GOT3 (cell line): ENCODE results near the gene GABBR1.

Source experiments
- DNase-seq: peaks from one replicate; lab custom pipeline; 2025; ENCODE audit warnings: mixed read lengths; lab: John Stamatoyannopoulos, UW

Gene GABBR1

DNA sequence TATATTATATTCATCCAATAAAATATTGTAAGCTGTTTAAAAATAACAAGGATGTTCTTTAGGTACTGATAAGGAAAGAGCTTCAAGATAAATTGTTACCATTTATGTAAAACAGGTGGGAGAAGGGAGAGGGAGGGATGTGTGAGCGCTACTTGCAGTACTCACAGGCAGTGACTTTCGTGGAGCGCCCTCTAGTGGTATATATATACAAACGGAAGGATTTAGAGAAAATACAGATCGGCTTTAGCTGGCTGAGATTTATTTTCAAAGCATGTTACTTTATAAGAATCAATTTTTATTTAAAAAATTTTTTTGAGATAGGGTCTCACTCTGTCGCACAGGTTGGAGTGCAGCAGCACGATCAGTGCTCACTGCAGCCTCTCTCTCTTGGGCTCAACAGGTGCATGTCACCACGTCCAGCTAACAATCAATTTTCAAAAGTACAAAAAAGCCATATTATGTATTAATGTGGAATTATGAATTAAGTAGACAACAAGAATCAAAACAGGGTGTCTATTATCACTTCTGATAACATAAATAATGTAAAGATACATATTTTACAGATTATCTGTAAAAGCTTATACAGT is 20.6 kb upstream of the GABBR1 start:
- no peak for DNase-seq

DNA sequence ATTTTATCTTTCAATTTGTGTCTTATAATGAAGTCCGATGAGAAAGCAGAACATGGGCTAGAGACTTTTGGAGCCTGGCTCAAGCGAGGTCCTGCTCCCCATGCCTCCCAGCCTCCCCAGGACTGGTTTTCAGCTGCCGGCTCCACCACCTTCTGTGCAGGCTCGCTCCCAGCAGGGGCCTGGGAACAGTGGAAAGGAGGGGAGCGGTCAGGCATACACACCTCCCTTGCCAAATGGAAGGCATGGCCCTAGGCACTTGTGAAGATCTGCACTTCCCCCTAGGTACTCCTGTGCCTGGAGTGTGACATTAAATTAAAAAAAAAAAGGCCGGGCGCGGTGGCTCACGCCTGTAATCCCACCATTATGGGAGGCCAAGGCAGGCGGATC is 19.2 kb upstream of the GABBR1 start:
- DNase-seq, result no peak

DNA sequence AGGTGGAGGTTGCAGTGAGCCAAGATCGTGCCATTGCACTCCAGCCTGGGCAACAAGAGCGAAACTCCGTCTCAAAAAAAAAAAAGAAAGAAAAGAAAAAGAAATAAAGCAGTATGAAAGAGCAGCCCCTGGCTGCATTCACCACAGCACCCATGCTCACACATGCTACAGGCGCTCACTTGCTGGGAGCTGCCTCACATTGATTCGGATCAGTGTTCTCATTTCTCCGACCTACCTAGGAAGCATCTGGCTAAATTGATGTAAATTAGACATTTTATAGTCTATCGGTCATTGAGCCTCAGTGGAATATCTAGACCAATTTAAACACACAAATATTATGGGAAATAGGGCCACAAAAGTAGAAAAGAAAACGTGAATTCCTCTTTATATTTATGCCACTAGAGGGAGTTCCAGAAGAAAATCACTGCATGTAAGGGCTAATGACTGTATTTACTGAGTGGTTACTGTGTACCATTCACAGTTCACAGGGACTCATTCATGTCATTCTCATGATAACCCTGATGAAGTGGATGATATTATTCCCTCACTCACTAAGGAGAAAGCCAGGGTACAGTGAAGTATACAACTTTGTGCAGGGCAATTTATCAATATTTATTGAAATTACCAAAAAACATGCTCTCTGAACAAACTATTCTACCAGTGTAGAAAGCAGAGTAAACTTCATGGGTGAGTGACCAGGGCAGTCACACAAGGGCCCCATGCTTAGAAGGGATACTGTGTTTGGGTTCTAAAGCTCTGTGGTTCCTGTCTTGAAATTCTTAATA is 18.6 kb upstream of the GABBR1 start:
- DNase-seq, result no peak

DNA sequence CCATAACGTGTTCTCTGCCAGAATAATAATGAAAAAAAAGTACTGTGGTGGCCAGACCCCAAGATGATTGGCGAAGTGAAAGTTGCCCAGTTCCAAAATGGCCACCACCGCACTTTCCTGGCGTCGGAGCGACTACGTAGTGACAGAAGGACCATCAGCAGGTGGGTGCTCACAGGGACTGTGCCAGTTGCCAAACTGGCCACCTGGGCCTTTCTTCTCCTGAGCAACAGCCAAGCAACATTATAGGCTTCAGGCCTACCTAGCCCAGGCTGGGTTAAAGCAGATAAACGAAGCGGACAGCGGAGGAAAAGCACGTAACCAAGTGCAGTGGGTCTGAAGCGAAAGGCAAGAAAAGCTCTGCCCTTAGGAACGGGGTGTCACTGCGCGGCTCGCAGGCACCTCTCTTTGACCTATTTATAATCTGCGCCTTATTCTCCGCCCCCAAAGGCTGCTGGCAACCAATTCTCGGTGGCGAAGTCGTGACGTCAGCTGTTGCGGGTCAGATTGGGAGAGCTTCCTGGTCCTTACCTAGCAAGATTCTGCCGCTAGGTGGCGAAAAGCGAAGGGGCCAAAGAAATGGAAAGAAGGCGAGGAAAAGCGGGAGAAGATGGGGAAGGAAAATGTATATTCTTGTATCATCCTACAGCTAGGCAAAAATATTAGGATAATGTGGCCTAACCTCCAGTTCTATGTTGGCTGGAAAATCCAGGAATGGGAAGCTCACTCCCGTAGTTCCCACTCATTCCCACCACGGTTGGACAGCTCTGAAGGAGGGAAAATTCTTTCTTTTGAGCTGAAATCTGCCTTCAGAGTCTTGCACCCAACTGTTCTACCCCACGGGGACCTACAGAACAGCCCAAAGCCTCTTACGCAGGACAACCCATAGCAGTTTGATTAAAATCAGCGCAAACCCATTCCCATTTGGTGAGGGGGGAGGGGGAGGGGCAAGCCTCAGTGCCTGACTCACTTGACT is 17.0 kb upstream of the GABBR1 start:
- peak; percentile 81 for DNase-seq

DNA sequence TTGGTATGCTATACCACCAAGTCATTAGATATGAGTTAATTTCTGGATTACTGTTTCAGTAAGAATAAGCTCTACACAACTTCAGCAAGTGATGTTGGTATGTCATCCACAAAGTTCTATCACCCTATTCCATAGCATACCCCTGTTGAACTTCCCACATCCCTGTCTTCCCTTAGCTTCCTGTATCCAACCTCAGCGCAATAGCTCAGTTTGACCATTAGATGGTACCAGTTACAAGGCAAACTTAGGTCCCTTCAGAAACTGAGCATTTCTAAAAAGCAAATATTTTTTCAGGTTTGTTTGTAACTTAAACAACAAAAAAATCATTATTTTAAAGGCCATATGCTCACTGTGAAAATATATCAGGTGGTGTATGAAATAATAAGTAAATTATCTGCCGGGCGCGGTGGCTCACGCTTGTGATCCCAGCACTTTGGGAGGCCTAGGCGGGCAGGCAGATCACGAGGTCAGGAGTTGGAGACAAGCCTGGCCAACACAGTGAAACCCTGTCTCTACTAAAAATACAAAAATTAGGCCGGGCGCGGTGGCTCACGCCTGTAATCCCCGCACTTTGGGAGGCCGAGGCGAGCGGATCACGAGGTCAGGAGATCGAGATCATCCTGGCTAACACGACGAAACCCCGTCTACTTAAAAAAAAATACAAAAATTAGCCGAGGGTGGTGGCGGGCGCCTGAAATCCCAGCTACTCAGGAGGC is 15.1 kb upstream of the GABBR1 start:
- no peak for DNase-seq

DNA sequence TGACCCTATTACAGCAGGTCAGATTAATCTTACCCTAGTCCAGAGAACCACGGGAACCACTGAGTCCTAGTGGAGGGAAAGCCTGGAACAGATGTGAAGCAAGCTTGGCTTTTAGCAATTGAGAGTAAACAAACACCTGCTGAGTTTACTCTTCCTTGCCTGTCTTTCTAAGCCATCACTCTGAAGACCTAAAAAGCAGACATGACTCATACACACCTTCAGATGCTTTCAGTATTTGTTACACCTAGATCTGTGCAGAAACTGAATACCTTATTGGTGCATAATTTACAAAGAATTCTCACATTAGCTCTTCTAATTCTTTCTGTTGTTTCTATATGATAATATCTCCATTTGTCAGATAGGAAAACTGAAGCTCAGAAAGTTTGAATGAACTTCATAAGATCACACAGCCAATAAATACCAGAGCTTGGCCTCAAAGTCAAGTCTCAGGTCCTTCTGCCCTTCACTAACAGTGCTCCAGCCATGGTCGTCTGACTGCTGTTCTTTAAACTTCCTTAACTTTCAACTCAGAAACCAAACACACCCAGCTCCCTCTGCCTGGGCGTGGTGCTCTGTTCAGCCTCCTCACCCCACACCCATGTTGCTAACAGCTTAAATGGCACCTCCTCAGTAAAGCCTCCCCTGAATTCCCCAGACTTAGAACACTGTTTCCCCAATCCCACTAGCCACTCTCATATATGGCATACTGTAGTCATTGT is 8.6 kb upstream of the GABBR1 start:
- no peak for DNase-seq

DNA sequence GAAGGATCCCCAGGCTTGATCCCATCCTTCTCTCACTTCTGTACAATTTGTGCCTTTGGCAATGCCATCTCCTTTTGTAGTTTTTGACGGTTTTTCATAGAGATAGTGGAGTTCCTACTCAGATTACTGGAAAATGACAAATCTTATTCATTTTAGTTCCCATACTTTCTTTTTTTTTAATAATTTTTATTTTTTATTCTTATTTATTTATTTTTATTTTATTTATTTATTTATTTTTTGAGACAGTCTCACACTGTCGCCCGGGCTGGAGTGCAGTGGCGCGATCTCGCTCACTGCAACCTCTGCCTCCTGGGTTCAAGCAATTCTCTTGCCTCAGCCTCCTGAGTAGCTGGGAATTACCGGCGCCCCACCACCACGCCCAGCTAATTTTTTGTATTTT is 4.3 kb upstream of the GABBR1 start:
- no peak for DNase-seq

DNA sequence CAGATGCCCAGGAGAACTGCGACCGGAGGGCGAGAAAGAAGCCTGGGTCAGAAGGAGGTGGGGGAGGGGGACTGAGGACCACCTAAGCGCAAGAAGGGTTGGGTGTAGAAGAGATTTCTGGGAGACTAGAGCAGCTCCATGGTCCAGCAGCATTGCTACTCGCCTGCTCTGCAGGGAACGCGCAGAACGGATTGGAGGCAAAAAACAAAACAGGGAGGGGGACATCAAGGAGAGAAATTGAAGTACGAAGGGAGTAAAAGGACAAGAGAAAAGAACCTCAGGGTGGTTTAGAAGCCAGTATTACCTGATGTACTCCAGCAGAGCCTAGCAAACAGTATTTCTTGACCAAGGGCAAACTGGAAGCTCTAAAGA is 537 bp upstream of the GABBR1 start:
- DNase-seq, result no peak

DNA sequence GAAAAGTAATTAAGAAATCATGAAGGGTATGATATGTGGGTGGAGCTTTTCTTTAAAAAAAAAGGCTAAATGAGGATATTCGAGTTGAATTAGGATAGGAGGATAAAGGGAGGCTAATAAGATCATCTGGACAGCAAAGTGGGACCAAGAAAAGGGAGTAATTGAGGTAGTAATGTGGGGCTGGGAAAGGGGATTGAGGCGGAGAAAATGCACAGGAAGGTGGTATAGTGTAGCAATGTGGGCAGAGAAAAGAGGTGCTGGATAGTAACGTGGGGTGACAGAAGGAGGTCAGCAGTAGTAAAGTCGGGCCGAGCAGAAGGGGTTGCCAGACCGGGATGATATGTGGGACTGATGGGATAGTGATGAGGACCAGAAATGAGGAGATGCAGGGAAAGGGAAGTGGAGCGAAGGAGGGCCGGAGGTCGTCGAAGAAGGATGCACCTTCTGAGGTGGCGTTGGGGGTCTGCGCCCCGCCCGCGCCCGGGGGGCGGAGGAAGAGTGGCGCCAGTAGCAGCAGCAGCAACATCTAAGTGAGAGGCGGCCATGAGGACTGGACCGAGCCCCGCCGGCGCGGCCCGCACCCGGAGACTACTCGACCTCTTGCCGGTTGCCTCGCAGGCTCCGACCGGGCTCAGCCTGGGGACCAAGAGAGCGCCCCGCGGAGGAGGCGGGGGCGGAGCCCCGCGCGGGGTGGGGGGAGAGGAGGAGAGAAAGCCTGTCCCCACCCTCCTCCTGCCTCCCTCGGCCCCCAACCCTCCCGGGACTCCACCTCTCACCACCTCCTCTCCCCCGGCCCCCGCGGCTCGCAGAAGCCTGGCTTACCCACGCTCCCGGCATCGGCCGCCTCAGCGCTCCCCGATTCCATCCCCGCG is 887 bp downstream of the GABBR1 start:
- DNase-seq, result peak; percentile 6

DNA sequence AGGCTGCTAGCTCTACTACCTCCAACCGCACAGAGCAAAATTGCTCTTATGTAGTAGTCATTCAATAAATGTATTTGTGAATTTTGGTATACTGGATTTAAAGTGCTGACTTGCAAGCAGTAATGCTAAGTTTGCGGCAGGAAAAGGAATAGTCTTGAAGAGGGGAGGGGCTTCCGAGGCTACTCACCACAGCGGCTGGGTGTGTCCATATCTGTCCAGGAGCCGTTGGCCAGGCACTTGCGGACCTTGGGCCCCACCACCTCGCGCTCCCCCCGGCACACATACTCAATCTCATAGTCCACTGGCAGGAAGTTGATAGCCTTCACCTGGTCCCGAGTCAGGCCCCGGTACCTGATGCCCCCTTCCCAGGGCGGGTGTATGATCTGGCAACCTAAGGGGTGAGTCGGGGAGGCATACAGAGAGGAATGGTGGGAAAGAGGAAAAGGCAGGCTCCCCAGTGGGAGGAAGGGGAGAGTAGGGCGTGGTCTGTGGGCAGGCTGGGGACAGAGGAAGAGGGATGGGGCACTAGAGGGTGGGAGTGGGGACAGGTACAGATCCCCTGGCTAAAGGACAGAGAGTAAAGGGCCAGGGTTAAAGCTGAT is 1.7 kb downstream of the GABBR1 start:
- DNase-seq, result no peak

DNA sequence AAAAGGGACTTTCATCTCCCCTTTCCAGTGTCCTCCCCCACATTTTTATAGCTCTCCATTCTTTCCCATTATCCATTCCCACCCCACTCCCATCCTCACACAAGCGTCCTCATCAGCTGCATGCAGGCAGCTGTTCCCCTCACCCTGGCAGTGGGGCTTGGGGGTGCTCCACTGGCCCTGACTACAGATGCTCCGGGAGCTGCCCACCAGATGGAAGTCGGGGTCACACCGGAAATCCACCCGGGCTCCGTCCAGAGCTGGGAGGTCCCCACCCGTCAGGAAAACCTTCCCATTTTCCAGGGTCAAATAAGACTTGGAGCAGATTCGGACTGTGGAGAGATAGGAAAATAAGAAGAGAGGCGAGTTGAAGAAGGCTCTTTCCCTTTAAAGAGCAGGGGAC is 2.7 kb downstream of the GABBR1 start:
- no peak for DNase-seq

DNA sequence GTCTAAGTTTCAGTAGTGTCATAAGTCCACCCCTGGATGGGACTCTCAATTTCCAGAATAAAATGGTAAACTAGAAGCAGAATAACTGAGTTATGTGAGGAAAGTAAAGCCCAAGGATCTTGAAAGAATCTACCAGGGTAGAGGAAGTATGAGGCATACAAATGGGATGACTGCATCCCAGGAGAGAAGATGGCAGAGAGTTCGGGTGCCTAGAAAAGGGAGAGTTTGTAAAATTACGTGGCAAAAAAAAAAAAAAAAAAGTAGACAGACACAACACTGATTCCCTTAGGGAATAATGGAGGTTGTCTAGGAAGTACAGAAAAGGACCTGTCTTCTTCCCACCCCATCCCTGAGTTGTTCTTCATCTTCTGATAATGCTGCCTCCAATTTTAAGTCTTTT is 3.4 kb downstream of the GABBR1 start:
- DNase-seq, result no peak

DNA sequence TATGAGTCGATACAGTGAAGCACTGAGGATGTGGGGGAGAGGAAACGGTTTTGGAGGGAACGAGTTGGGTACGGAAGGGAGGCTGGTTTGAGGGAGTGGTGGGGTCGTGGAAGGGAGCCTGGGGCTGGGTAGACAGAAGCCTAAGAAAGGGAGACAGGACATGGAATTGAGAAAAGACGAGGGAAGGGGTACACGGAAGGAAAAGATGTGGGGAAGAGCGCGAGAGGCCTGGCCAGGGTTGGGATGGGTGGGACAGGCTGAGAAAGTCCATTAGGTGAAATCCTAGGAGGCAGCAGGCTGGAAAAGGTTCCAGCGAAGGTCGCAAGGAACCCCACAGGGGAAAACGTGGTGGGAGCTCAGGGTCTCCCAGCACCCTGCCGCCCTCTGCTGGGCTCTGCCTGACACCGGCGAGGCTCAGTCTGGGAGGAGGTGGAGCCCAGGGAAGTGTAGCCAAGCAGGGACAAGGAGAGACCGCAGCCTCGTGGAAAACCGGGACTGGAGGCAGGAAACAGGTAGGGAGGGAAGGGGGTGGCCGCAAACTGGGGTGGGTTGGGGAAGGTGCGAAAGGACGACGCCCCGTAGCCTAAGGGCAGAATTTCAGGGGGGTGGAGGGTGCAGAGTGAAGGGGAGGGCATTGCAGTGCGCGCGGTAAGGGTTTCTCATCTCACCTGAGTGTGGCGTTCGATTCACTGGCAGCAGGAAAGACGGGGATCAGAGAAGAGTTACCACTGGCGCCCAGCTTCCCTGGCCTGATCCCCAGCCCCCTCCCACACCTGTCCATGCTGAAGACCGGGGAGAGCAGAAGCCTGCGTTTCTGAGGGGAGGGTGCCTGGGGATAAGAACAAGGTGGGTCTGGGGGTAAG is 4.3 kb downstream of the GABBR1 start:
- DNase-seq, result peak; percentile 2

DNA sequence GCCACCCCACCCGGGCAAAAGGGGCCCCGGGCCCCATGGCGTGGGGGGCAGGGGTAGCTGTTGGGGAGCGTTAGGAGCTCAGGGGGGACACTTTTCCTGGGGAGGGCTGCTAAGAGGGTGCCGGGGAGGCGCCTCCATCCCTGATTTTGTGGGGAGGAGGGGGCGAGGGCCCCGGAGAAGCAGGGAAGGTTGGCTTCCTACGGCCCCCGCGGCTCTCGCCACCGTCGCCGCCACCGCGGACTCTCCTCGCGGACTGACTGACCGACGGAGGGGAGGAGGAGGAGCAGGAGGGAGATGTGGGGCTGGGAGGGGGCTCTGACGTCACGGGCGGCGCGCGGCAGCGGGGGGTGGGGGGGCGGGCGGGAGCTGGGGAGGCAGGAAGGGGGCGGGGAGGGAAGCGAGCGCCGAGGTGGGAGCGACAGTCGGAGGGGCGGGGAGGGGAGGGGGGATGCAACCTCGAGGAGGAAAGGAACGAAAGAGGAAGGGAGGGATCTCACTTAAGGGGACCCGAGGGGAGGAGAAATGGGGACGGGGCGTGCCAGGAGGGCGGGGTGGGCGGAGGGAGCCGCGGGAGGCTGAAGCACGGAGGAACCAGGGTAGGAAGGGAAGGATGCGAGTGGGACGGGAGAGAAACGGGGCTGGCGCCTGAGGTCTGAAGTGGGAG is 5.1 kb downstream of the GABBR1 start:
- peak; percentile 15 for DNase-seq

DNA sequence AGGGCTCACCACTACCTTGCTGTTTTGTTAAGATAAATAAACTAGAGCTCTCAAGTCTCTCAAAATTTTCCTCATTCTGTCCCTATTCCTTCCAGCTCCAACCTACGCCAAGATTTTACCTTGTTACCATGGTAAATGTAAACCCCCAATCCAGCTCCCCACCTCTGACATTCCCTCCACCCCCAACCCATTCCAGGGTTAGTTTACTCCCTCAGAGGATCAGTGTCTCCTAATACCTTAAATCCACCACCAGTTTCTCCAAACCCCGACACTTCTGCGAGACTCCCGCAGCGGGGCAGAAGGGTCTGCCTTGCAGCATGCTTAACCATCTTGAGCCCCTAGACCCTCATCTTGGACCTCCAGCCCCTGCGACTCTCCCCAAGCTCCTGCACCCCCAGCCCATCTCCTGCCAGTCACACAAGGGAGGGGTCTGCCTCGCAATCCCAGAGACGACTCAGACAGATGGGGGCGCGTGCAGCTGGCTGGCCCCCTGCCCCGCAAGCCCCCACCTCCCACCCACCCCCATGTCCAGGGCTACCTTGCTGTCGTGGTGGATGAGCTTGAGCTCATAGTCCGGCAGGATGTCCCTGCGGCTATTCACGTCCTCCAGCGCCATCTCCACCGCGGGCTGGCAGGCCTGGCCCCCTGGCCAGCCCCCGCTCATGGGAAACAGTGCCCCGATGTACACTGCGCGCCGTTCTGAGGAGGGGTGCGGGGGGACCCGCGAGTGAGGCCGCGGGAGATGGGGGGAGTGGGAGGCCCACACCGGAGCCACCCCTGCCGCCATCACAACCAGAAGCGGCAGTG is 5.8 kb downstream of the GABBR1 start:
- no peak for DNase-seq

DNA sequence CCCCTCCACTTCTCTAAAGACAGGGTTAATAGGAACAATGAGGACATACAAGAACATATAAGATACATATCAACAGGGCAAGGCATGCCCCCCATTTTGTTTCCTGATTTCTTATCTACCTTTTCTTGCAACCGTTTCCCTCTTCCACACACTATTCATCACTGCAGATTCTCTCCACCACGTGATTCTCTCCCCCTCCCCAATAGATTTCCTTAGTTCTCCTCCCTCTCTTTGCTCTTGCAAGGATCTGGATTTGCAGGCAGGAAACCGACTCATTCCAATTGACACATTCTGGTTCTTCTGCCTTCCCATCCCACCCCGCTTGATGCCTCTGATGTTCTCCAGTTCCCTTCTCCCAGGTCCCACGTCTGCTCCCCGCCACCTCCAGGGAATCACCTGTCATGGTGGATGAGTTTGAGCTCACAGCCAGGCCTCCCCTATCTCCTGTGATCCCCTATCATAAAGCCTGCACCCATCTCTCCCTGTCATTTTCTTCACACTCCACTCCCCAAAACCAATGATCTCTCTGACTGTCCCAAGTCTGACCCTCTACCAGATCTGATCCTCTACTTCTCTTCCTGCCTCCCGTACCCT is 7.5 kb downstream of the GABBR1 start:
- no peak for DNase-seq

DNA sequence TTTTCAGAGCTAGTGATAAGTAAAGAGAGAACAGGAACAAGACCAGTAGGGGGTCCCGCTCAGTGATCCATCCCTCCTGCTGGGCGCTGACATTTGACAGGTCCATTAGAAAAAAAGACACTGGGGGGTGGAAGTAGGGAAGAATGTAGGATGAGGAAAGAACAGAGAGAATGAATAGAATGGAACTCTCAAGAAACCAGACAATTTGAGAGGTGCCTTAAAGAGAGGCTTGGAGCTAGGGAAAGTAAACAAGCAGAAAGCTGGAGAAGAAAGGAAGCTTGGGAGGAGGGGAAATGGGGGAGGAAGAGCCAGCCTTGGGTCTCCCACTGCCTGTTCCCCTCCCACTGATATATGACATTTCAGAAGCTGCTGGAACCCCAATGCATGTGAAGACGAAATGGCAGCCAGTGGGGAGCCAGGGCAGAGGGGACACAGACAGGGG is 8.4 kb downstream of the GABBR1 start:
- no peak for DNase-seq
